Activated CD4-positive, alpha-beta T cell treated with anti-CD3 and anti-CD28 coated beads, Interleukin-2, Interleukin-6, amounts not matched to agents 100 ng/mL and 50 ng/mL, durations not matched to agents 16 hours and 8 hours (primary cell): ENCODE results near the gene WASF3.
"Not testable (repeated sequence)": the region's sequence is repeated elsewhere in the genome, so short reads cannot be mapped to it uniquely, and the experiment has no call there.

Experiments
- DNase-seq: peaks from one replicate; pipeline ENCODE4 v3.0.0-alpha.2; 2020

WASF3 gene

GRCh38 chr13:26722321-26722720 lies 164.8 kb downstream of the WASF3 start:
- DNase-seq = no peak

GRCh38 chr13:26723620-26724019 lies 166.1 kb downstream of the WASF3 start:
- not testable (repeated sequence) for DNase-seq

GRCh38 chr13:26726684-26727083 lies 169.2 kb downstream of the WASF3 start:
- DNase-seq = no peak

- DNase-seq = no peak
Measured at GRCh38 chr13:26727122-26727521, 169.6 kb downstream of the WASF3 start.

- no peak for DNase-seq
Measured at GRCh38 chr13:26727633-26728032, 170.2 kb downstream of the WASF3 start.

- no peak for DNase-seq
Measured at GRCh38 chr13:26735677-26736076, 178.2 kb downstream of the WASF3 start.
